NCI-H2081 treated with DMSO at 0.1 percent for 48 hours (cell line): ENCODE data around the gene OASL.
"Not testable (repeated sequence)": the region's sequence is repeated elsewhere in the genome, so short reads cannot be mapped to it uniquely, and the experiment has no call there.

Experiments used
- DNase-seq: peaks from one replicate; lab custom pipeline; 2025; lab: John Stamatoyannopoulos, UW

OASL gene

GRCh38 chr12:121059031-121059898, 20.2 kb upstream of the OASL start:
- no peak for DNase-seq

GRCh38 chr12:121057794-121058193, 18.7 kb upstream of the OASL start:
- no peak for DNase-seq

- DNase-seq, result no peak
Observed at GRCh38 chr12:121053706-121054105, 14.7 kb upstream of the OASL start.

GRCh38 chr12:121050725-121051124, 11.7 kb upstream of the OASL start:
- no peak for DNase-seq

- no peak for DNase-seq
Observed at GRCh38 chr12:121048442-121048841, 9.4 kb upstream of the OASL start.

GRCh38 chr12:121047400-121047799, 8.4 kb upstream of the OASL start:
- DNase-seq, result not testable (repeated sequence)

- no peak for DNase-seq
Observed at GRCh38 chr12:121043067-121043466, 4.0 kb upstream of the OASL start.

- DNase-seq, result no peak
Observed at GRCh38 chr12:121036810-121037326, 2.2 kb downstream of the OASL start.

GRCh38 chr12:121034616-121035305, 4.3 kb downstream of the OASL start:
- DNase-seq, result no peak

GRCh38 chr12:121033625-121034349, 5.3 kb downstream of the OASL start:
- no peak for DNase-seq

- no peak for DNase-seq
Observed at GRCh38 chr12:121030576-121031212, 8.4 kb downstream of the OASL start.

- DNase-seq, result no peak
Observed at GRCh38 chr12:121026274-121027045, 12.6 kb downstream of the OASL start.

GRCh38 chr12:121025442-121026226, 13.4 kb downstream of the OASL start:
- no peak for DNase-seq

GRCh38 chr12:121023799-121024198, 15.2 kb downstream of the OASL start:
- DNase-seq, result no peak

- no peak for DNase-seq
Observed at GRCh38 chr12:121022713-121023112, 16.3 kb downstream of the OASL start.

- DNase-seq, result no peak
Observed at GRCh38 chr12:121021754-121022153, 17.3 kb downstream of the OASL start.

- DNase-seq, result no peak
Observed at GRCh38 chr12:121018860-121019617, 20.0 kb downstream of the OASL start.

- DNase-seq, result no peak
Observed at GRCh38 chr12:121017966-121018491, 21.0 kb downstream of the OASL start.
